GM18526 (cell line): ENCODE results near the gene KCTD21.

Experiments used
- POLR2A ChIP-seq: IDR thresholded peaks from 3 replicates; pipeline ENCODE4 v1.6.1; 2011; ENCODE audit not compliant: insufficient read length; ENCODE audit errors: extremely low read depth

The KCTD21 gene

GRCh38 chr11:78211565-78211964, 23.1 kb upstream of the KCTD21 start:
- no peak for TF ChIP-seq POLR2A

- TF ChIP-seq POLR2A = no peak
Observed at GRCh38 chr11:78210000-78210608, 21.7 kb upstream of the KCTD21 start.

- TF ChIP-seq POLR2A = no peak
Observed at GRCh38 chr11:78209478-78209877, 21.1 kb upstream of the KCTD21 start.

GRCh38 chr11:78208257-78209165, 20.1 kb upstream of the KCTD21 start:
- no peak for TF ChIP-seq POLR2A

GRCh38 chr11:78207532-78208256, 19.3 kb upstream of the KCTD21 start:
- TF ChIP-seq POLR2A = no peak

- TF ChIP-seq POLR2A = no peak
Observed at GRCh38 chr11:78205691-78206090, 17.3 kb upstream of the KCTD21 start.

GRCh38 chr11:78205256-78205655, 16.8 kb upstream of the KCTD21 start:
- no peak for TF ChIP-seq POLR2A

- no peak for TF ChIP-seq POLR2A
Observed at GRCh38 chr11:78203184-78203583, 14.8 kb upstream of the KCTD21 start.

GRCh38 chr11:78202733-78203167, 14.3 kb upstream of the KCTD21 start:
- no peak for TF ChIP-seq POLR2A

- no peak for TF ChIP-seq POLR2A
Observed at GRCh38 chr11:78201096-78201818, 12.8 kb upstream of the KCTD21 start.

- no peak for TF ChIP-seq POLR2A
Observed at GRCh38 chr11:78200553-78200952, 12.1 kb upstream of the KCTD21 start.

- no peak for TF ChIP-seq POLR2A
Observed at GRCh38 chr11:78200061-78200460, 11.6 kb upstream of the KCTD21 start.

GRCh38 chr11:78199653-78200015, 11.2 kb upstream of the KCTD21 start:
- no peak for TF ChIP-seq POLR2A

- no peak for TF ChIP-seq POLR2A
Observed at GRCh38 chr11:78199015-78199652, 10.7 kb upstream of the KCTD21 start.

- no peak for TF ChIP-seq POLR2A
Observed at GRCh38 chr11:78197816-78198215, 9.4 kb upstream of the KCTD21 start.
